ENCODE measurements around the gene CAMTA1. TPM values are rescaled to one million over a fixed set of nuclear protein-coding genes. Genes with fewer than 3 reads are reported as not detected.

CAMTA1 gene
- total RNA-seq, 5 donors from 2014 or later (not counting 1 experiment from before 2014, with no cell fraction given), result 29.7 to 37.4 (median 34.6) TPM

DNA sequence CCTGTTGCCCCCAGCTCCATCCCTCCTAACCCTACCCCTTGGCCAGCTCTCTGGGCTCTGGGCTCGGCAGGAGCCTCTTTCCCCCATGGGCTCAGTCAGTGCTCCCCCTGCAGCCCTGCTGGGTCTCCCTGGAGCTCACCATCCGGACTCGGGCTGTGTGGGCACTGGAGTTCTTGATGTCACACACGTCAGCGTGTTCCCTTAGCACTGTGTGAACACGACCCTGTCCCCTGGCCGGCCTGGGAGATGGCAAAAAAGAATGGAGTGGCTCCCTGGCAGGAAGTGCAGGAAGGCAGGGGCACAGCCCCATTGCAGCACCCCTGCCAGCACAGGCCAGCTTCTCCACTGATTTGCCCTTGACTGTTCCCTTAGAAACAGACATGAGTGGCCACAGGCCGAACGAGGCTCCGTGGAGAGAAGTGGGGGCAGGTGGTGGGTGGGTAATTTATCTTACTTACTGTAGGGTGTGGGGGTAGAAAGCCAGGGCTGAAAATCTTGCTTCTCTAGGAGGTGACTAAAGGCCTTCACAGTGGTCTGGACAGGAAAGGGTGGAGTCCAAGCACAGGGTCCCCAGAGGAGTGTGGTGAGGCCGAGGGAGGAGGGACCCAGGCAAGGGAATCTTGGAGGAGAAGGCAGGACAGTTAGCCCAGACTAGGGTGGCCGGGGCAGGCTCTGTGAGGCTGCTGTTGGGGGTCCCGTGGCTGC, 604.1 kb downstream of the CAMTA1 start:
- Histone ChIP-seq H3K36me3 (ENCODE audit: control insufficient read depth in 2 of 2, extremely low read depth in 1 of 2, insufficient read depth in 1 of 2, low read length in 1 of 2) (no peaks in the 10 kb centered on the region), H3K27me3 (replicated peaks in 1 of 2; ENCODE audit: control insufficient read depth in 2 of 2, extremely low read depth in 1 of 2, insufficient read depth in 2 of 2, low read length in 1 of 2) (peaks cover 0 to 11% of the 10 kb centered on the region in 2 experiments), H3K4me1 (ENCODE audit: control insufficient read depth in 1 of 2, extremely low read depth in 1 of 2, insufficient read depth in 2 of 2, low read length in 2 of 2) (no peaks in the 10 kb centered on the region), H3K27ac (ENCODE audit: low read length) (no peak overlapping the region), H3K4me3 (ENCODE audit: control insufficient read depth in 1 of 2, extremely low read depth in 1 of 2, low read length in 1 of 2) (no peak overlapping the region), H3K9me3 (no peaks in the 10 kb centered on the region)
- no peaks in the 10 kb centered on the region for H3K4me1 Mint-ChIP-seq
- no peaks in the 10 kb centered on the region for H3K9me3 Mint-ChIP-seq
- no peaks in the 10 kb centered on the region for H3K36me3 Mint-ChIP-seq
- 51% methylated on average over 10 of the region's 13 CpGs for WGBS (ENCODE audit: insufficient coverage)
- CTCF ChIA-PET, result no interaction called here
- POLR2A ChIA-PET, result no interaction called here
- DNase-seq (no peak), ATAC-seq (replicated peaks in 1 of 4) (no peak)
- peaks cover 2 to 5% of the 10 kb centered on the region in 2 donors for H3K27me3 Mint-ChIP-seq
- H3K27ac Mint-ChIP-seq, result no peak overlapping the region
- no peak overlapping the region for H3K4me3 Mint-ChIP-seq

DNA sequence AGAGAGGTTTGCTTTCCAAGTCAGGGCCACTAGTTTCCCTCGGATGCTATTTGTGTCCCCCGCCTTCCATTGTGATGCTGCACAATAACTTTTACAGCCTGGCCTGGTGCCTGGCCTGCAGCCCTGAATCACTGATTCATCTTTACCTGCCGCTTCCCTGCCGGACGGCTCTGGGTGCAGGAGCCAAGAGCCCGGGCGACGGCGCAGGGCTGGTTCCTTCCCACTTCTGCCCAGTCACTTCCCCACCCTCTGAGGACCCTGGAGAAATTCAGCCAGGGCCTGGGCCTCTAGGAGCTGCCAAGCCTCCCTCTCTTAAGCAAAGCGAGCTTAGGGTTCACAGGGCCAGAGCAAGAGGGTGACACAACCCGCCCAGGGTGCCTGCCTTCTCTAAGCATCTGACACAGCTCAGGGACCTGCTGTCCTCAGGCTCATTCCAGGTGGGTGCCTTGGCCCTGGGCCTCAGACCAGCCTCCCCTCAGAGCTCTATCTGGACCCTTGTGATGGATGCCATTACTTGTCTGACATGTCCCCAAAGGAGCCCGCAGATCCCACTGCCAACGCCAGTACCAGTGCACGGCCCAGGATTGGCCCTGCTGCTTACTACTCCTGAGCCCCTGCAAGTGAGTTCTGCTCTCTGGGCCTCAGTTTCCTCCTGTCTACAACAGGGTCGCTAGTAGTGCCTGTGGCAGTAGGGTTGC, 604.8 kb downstream of the CAMTA1 start:
- ChIA-PET POLR2A (no interaction called here), CTCF (no interaction called here)
- no peak for DNase-seq
- 83% methylated on average over 14 of the region's 15 CpGs for WGBS (ENCODE audit: insufficient coverage)
- Histone ChIP-seq H3K4me3 (ENCODE audit: control insufficient read depth in 1 of 2, extremely low read depth in 1 of 2, low read length in 1 of 2) (no peak overlapping the region), H3K27me3 (replicated peaks in 1 of 2; ENCODE audit: control insufficient read depth in 2 of 2, extremely low read depth in 1 of 2, insufficient read depth in 2 of 2, low read length in 1 of 2) (peaks cover 0 to 11% of the 10 kb centered on the region in 2 experiments), H3K27ac (ENCODE audit: low read length) (no peak overlapping the region), H3K9me3 (no peaks in the 10 kb centered on the region), H3K4me1 (ENCODE audit: control insufficient read depth in 1 of 2, extremely low read depth in 1 of 2, insufficient read depth in 2 of 2, low read length in 2 of 2) (no peaks in the 10 kb centered on the region), H3K36me3 (ENCODE audit: control insufficient read depth in 2 of 2, extremely low read depth in 1 of 2, insufficient read depth in 1 of 2, low read length in 1 of 2) (no peaks in the 10 kb centered on the region)
- Mint-ChIP-seq H3K4me3 (no peak overlapping the region), H3K36me3 (no peaks in the 10 kb centered on the region), H3K4me1 (no peaks in the 10 kb centered on the region), H3K27me3 (peaks cover 2 to 5% of the 10 kb centered on the region in 2 donors), H3K27ac (no peak overlapping the region), H3K9me3 (peaks cover 0 to under 1% (median 0%) of the 10 kb centered on the region in 3 donors)
- ATAC-seq (replicated peaks in 1 of 4), result peak in 2 of 4 experiments; percentile 17 to 20

DNA sequence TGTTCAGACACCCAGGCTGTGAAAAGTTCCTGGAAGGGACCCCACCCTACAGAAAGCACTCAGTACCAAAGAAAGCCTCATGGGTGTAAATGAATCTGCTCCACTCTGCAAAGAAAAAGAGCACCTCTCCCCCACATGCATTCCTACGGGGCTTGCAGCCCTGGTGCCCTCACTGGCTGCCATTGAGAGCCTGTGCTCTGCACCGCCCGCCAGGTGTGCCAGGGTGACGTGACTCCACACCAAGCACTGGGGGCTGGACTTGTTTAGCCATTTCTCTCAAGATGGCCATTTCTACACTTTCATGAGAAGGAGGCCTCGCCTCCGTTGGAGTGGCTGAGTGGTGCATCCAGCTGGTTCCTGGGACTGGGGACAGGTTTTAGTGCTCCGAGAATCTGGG, 605.3 kb downstream of the CAMTA1 start:
- ATAC-seq (replicated peaks in 1 of 4) (no peak), DNase-seq (no peak)
- peaks cover 2 to 5% of the 10 kb centered on the region in 2 donors for H3K27me3 Mint-ChIP-seq
- Histone ChIP-seq H3K36me3 (ENCODE audit: control insufficient read depth in 2 of 2, extremely low read depth in 1 of 2, insufficient read depth in 1 of 2, low read length in 1 of 2) (no peaks in the 10 kb centered on the region), H3K27ac (ENCODE audit: low read length) (no peak overlapping the region), H3K9me3 (no peaks in the 10 kb centered on the region), H3K27me3 (replicated peaks in 1 of 2; ENCODE audit: control insufficient read depth in 2 of 2, extremely low read depth in 1 of 2, insufficient read depth in 2 of 2, low read length in 1 of 2) (peaks cover 0 to 11% of the 10 kb centered on the region in 2 experiments), H3K4me1 (ENCODE audit: control insufficient read depth in 1 of 2, extremely low read depth in 1 of 2, insufficient read depth in 2 of 2, low read length in 2 of 2) (no peaks in the 10 kb centered on the region), H3K4me3 (ENCODE audit: control insufficient read depth in 1 of 2, extremely low read depth in 1 of 2, low read length in 1 of 2) (no peak overlapping the region)
- H3K4me1 Mint-ChIP-seq, result no peaks in the 10 kb centered on the region
- 74% methylated on average over 4 of the region's 7 CpGs for WGBS (ENCODE audit: insufficient coverage)
- H3K27ac Mint-ChIP-seq, result no peak overlapping the region
- H3K9me3 Mint-ChIP-seq, result peaks cover 0 to 6% (median 3%) of the 10 kb centered on the region in 3 donors
- H3K4me3 Mint-ChIP-seq, result no peak overlapping the region
- ChIA-PET CTCF (no interaction called here), POLR2A (no interaction called here)
- no peaks in the 10 kb centered on the region for H3K36me3 Mint-ChIP-seq

DNA sequence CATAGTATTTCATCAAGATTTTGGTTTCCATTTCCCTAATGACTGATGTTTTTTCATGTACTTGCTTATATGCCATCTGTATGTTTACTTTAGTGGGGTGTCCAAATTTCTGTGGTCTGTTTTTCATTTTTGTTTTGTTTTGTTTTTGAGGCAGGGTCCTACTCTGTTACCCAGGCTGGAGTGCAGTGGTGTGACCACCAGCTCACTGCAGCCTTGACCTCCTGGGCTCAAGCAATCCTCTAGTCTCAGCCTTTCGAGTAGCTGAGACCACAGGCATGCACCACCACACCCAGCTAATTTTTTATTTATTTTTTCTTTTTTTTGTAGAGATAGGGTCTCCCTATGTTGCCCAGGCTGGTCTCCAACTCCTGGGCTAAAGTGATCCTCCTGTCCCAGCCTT, 607.9 kb downstream of the CAMTA1 start:
- ChIA-PET CTCF (no interaction called here), POLR2A (no interaction called here)
- no peak overlapping the region for H3K4me3 Mint-ChIP-seq
- H3K4me1 Mint-ChIP-seq, result no peaks in the 10 kb centered on the region
- Histone ChIP-seq H3K4me1 (ENCODE audit: control insufficient read depth in 1 of 2, extremely low read depth in 1 of 2, insufficient read depth in 2 of 2, low read length in 2 of 2) (no peaks in the 10 kb centered on the region), H3K9me3 (peaks cover 3% of the 10 kb centered on the region), H3K27me3 (replicated peaks in 1 of 2; ENCODE audit: control insufficient read depth in 2 of 2, extremely low read depth in 1 of 2, insufficient read depth in 2 of 2, low read length in 1 of 2) (peaks cover 0 to 11% of the 10 kb centered on the region in 2 experiments), H3K27ac (ENCODE audit: low read length) (no peak overlapping the region), H3K36me3 (ENCODE audit: control insufficient read depth in 2 of 2, extremely low read depth in 1 of 2, insufficient read depth in 1 of 2, low read length in 1 of 2) (no peaks in the 10 kb centered on the region), H3K4me3 (ENCODE audit: control insufficient read depth in 1 of 2, extremely low read depth in 1 of 2, low read length in 1 of 2) (no peak overlapping the region)
- no peak overlapping the region for H3K27ac Mint-ChIP-seq
- H3K36me3 Mint-ChIP-seq, result no peaks in the 10 kb centered on the region
- no peak for DNase-seq
- peaks cover 3 to 7% of the 10 kb centered on the region in 2 donors for H3K27me3 Mint-ChIP-seq
- H3K9me3 Mint-ChIP-seq, result peaks cover 0 to 14% (median 10%) of the 10 kb centered on the region in 3 donors
- WGBS (ENCODE audit: insufficient coverage), result no CpG with 5 or more reads among the region's 1 CpG
- ATAC-seq (replicated peaks in 1 of 4), result no peak

DNA sequence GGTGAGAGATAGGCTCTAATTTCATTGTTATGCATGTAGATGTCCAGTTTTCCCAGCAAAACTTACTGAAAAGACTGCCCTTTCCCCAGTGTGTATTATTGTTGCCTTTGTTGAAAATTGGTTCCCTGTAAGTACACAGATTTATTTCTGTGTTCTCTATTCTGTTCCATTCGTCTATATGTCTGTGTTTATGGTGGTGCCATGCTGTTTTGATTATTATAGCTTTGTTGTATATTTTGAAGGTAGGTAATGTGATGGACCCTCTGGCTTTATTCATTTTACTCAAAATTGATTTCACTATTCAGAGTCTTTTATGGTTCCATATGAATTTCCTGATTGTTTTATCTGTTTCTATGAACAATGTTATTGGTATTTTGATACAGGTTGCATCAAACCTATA, 610.0 kb downstream of the CAMTA1 start:
- Mint-ChIP-seq H3K36me3 (no peaks in the 10 kb centered on the region), H3K4me1 (no peaks in the 10 kb centered on the region), H3K27ac (no peak overlapping the region), H3K9me3 (peaks cover 11 to 28% (median 22%) of the 10 kb centered on the region in 3 donors), H3K27me3 (peaks cover 7 to 9% of the 10 kb centered on the region in 2 donors), H3K4me3 (no peak overlapping the region)
- no peak for DNase-seq
- Histone ChIP-seq H3K36me3 (ENCODE audit: control insufficient read depth in 2 of 2, extremely low read depth in 1 of 2, insufficient read depth in 1 of 2, low read length in 1 of 2) (no peaks in the 10 kb centered on the region), H3K27me3 (replicated peaks in 1 of 2; ENCODE audit: control insufficient read depth in 2 of 2, extremely low read depth in 1 of 2, insufficient read depth in 2 of 2, low read length in 1 of 2) (peaks cover 0 to 2% of the 10 kb centered on the region in 2 experiments), H3K4me1 (ENCODE audit: control insufficient read depth in 1 of 2, extremely low read depth in 1 of 2, insufficient read depth in 2 of 2, low read length in 2 of 2) (no peaks in the 10 kb centered on the region), H3K27ac (ENCODE audit: low read length) (no peak overlapping the region), H3K9me3 (peaks cover 3% of the 10 kb centered on the region), H3K4me3 (ENCODE audit: control insufficient read depth in 1 of 2, extremely low read depth in 1 of 2, low read length in 1 of 2) (no peak overlapping the region)
- ATAC-seq (replicated peaks in 1 of 4), result no peak
- POLR2A ChIA-PET, result no interaction called here
- CTCF ChIA-PET, result no interaction called here
- no CpG with 5 or more reads among the region's 1 CpG for WGBS (ENCODE audit: insufficient coverage)

DNA sequence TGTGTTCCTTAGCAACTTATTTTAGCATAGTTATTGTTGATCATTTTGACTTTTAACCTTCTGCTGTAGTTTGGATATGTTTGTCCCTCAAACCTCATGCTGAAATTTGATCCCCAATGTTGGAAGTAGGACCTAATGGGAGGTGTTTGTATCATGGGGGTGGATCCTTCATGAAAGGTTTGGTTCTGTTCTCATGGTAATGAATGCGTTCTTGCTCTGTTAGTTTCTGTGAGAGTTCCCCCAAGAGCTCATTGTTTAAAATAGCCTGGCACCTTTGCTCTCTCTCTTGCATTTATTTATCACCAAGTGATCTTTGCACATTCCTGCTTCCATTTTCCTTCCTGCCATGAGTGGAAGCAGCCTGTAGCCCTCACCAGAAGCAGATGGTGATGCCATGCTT, 613.7 kb downstream of the CAMTA1 start:
- H3K9me3 Mint-ChIP-seq, result peaks cover 14 to 33% (median 26%) of the 10 kb centered on the region in 3 donors
- no peak overlapping the region for H3K27ac Mint-ChIP-seq
- no peaks in the 10 kb centered on the region for H3K36me3 Mint-ChIP-seq
- H3K27me3 Mint-ChIP-seq, result peaks cover 14 to 22% of the 10 kb centered on the region in 2 donors
- H3K4me1 ChIP-seq (ENCODE audit: control insufficient read depth in 1 of 2, extremely low read depth in 1 of 2, insufficient read depth in 2 of 2, low read length in 2 of 2), result no peaks in the 10 kb centered on the region
- ChIA-PET CTCF (no interaction called here), POLR2A (no interaction called here)
- H3K27ac ChIP-seq (ENCODE audit: low read length), result no peak overlapping the region
- ATAC-seq (replicated peaks in 1 of 4), result no peak
- H3K4me1 Mint-ChIP-seq, result no peaks in the 10 kb centered on the region
- no peak for DNase-seq
- H3K9me3 ChIP-seq, result peaks cover 3% of the 10 kb centered on the region
- H3K4me3 Mint-ChIP-seq, result no peak overlapping the region
- no CpG with 5 or more reads among the region's 1 CpG for WGBS (ENCODE audit: insufficient coverage)
- H3K27me3 ChIP-seq (replicated peaks in 1 of 2; ENCODE audit: control insufficient read depth in 2 of 2, extremely low read depth in 1 of 2, insufficient read depth in 2 of 2, low read length in 1 of 2), result peaks cover 0 to 18% of the 10 kb centered on the region in 2 experiments
- no peak overlapping the region for H3K4me3 ChIP-seq (ENCODE audit: control insufficient read depth in 1 of 2, extremely low read depth in 1 of 2, low read length in 1 of 2)
- H3K36me3 ChIP-seq (ENCODE audit: control insufficient read depth in 2 of 2, extremely low read depth in 1 of 2, insufficient read depth in 1 of 2, low read length in 1 of 2), result no peaks in the 10 kb centered on the region

Measured in T-cell (primary cell).